H9 (cell line): ENCODE measurements around the gene HDHD3. TPM values are rescaled to one million over a fixed set of nuclear protein-coding genes. Genes with fewer than 3 reads are reported as not detected.

ENCODE experiments used
- DNase-seq: peaks from one replicate; pipeline ENCODE4 v3.0.0-alpha.2; 2017
- H2AFZ ChIP-seq: one replicate; pipeline ENCODE4 v1.6.1; 2013; ENCODE audit warnings: mild to moderate bottlenecking, low read length, control low read depth, moderate library complexity
- H2AK5ac ChIP-seq: 2 replicates; pipeline ENCODE4 v1.6.1; 2013; ENCODE audit warnings: low read length, control low read depth, mixed read lengths; ENCODE audit not compliant: insufficient read length
- H2BK120ac ChIP-seq: one replicate; pipeline ENCODE4 v1.6.1; 2013; ENCODE audit warnings: low read depth, mild to moderate bottlenecking, low read length, control low read depth, inconsistent platforms; ENCODE audit not compliant: poor library complexity, severe bottlenecking
- H2BK12ac ChIP-seq: 2 replicates; pipeline ENCODE4 v1.6.1; 2013; ENCODE audit warnings: low read length, control low read depth, mixed read lengths, low read depth; ENCODE audit not compliant: insufficient read length
- H2BK15ac ChIP-seq: 2 replicates; pipeline ENCODE4 v1.6.1; 2013; ENCODE audit warnings: low read depth, low read length, control low read depth
- H2BK20ac ChIP-seq: one replicate; pipeline ENCODE4 v1.6.1; 2013; ENCODE audit warnings: low read depth, mild to moderate bottlenecking, low read length, control low read depth, inconsistent platforms; ENCODE audit not compliant: poor library complexity, severe bottlenecking
- H2BK5ac ChIP-seq: 2 replicates; pipeline ENCODE4 v1.6.1; 2013; ENCODE audit warnings: low read length, control low read depth, mixed read lengths; ENCODE audit not compliant: insufficient read length
- H3K14ac ChIP-seq: 2 replicates; pipeline ENCODE4 v1.6.1; 2013; ENCODE audit warnings: low read length, control low read depth; ENCODE audit not compliant: insufficient read depth
- H3K18ac ChIP-seq: 2 replicates; pipeline ENCODE4 v1.6.1; 2013; ENCODE audit warnings: low read depth, mild to moderate bottlenecking, mixed read lengths, low read length, control low read depth; ENCODE audit not compliant: insufficient read length
- H3K23ac ChIP-seq: 2 replicates; pipeline ENCODE4 v1.6.1; 2013; ENCODE audit warnings: low read length, control low read depth, mixed read lengths, low read depth; ENCODE audit not compliant: insufficient read length
- H3K23me2 ChIP-seq: 2 replicates; pipeline ENCODE4 v1.6.1; 2013; ENCODE audit warnings: low read depth, mild to moderate bottlenecking, mixed read lengths, low read length, control low read depth; ENCODE audit not compliant: insufficient read length, poor library complexity, severe bottlenecking
- H3K27ac ChIP-seq: 2 replicates; pipeline ENCODE4 v1.5.1; 2013; ENCODE audit warnings: low read length, control low read depth, mixed read lengths, low read depth; ENCODE audit not compliant: insufficient read length
- H3K27me3 ChIP-seq: 2 replicates; pipeline ENCODE4 v1.6.1; 2013; ENCODE audit warnings: low read length, control low read depth, inconsistent platforms; ENCODE audit not compliant: insufficient read depth
- H3K4ac ChIP-seq: 2 replicates; pipeline ENCODE4 v1.6.1; 2013; ENCODE audit warnings: low read depth, mild to moderate bottlenecking, control low read depth, inconsistent platforms, low read length, moderate library complexity
- H3K4me1 ChIP-seq: 2 replicates; pipeline ENCODE4 v1.6.1; 2013; ENCODE audit warnings: low read length, control low read depth, inconsistent platforms; ENCODE audit not compliant: insufficient read depth
- H3K4me2 ChIP-seq: 2 replicates; pipeline ENCODE4 v1.6.1; 2013; ENCODE audit warnings: low read length, control low read depth, mixed read lengths; ENCODE audit not compliant: insufficient read length, insufficient read depth
- H3K56ac ChIP-seq: 2 replicates; pipeline ENCODE4 v1.6.1; 2013; ENCODE audit warnings: low read depth, mild to moderate bottlenecking, mixed read lengths, low read length, control low read depth; ENCODE audit not compliant: insufficient read length
- H3K79me1 ChIP-seq: 2 replicates; pipeline ENCODE4 v1.6.1; 2013; ENCODE audit warnings: low read depth, mild to moderate bottlenecking, moderate library complexity, low read length, control low read depth, inconsistent platforms; ENCODE audit not compliant: insufficient read depth, poor library complexity, severe bottlenecking
- H3K79me2 ChIP-seq: 2 replicates; pipeline ENCODE4 v1.6.1; 2013; ENCODE audit warnings: low read length, control low read depth, inconsistent platforms; ENCODE audit not compliant: insufficient read depth
- H3K9ac ChIP-seq: 2 replicates; pipeline ENCODE4 v1.6.1; 2013; ENCODE audit warnings: low read length, control low read depth, mixed read lengths; ENCODE audit not compliant: insufficient read length; ENCODE audit errors: extremely low read depth
- H3K9me3 ChIP-seq: one replicate; pipeline ENCODE4 v1.6.1; 2013; ENCODE audit warnings: low read depth, low read length, inconsistent platforms; ENCODE audit not compliant: control insufficient read depth
- H3T11ph ChIP-seq: one replicate; pipeline ENCODE4 v1.6.1; 2013; ENCODE audit warnings: mild to moderate bottlenecking, low read length, control low read depth, inconsistent platforms
- H4K20me1 ChIP-seq: one replicate; pipeline ENCODE4 v1.6.1; 2013; ENCODE audit not compliant: control insufficient read depth, insufficient read length, insufficient read depth
- H4K5ac ChIP-seq: 2 replicates; pipeline ENCODE4 v1.6.1; 2013; ENCODE audit warnings: low read depth, mild to moderate bottlenecking, mixed read lengths, low read length, control low read depth; ENCODE audit not compliant: insufficient read length
- H4K8ac ChIP-seq: replicated peaks from 2 replicates; pipeline ENCODE4 v1.6.1; 2013; ENCODE audit warnings: low read length, control low read depth, mixed read lengths, low read depth; ENCODE audit not compliant: insufficient read length
- H4K91ac ChIP-seq: 2 replicates; pipeline ENCODE4 v1.6.1; 2013; ENCODE audit warnings: low read depth, mild to moderate bottlenecking, moderate library complexity, mixed read lengths, low read length, control low read depth; ENCODE audit not compliant: insufficient read length
- H3K27ac Mint-ChIP-seq, 3 experiments: 2 replicates in 2 of 3; 3 replicates in 1 of 3; pipeline ENCODE4 v1.8.0; 2020 to 2021; ENCODE audit warnings: mixed read lengths in 3 of 3, mild to moderate bottlenecking in 1 of 3, moderate library complexity in 1 of 3
- H3K27me3 Mint-ChIP-seq: 2 replicates; pipeline ENCODE4 v1.8.0; 2021; ENCODE audit warnings: low read depth, mild to moderate bottlenecking, moderate library complexity, mixed read lengths
- H3K36me3 Mint-ChIP-seq, 3 experiments: 2 replicates in 2 of 3; 3 replicates in 1 of 3; pipeline ENCODE4 v1.8.0; 2020 to 2021; ENCODE audit warnings: low read depth in 3 of 3, mixed read lengths in 3 of 3; ENCODE audit not compliant: insufficient read depth in 1 of 3
- H3K4me1 Mint-ChIP-seq, 2 experiments: 2 replicates each; pipeline ENCODE4 v1.8.0; 2020; ENCODE audit warnings: mixed read lengths in 2 of 2
- H3K4me3 Mint-ChIP-seq, 2 experiments: 2 replicates in 1 of 2; 3 replicates in 1 of 2; pipeline ENCODE4 v1.8.0; 2020 to 2021; ENCODE audit warnings: mild to moderate bottlenecking in 2 of 2, mixed read lengths in 2 of 2, moderate library complexity in 1 of 2
- H3K9me3 Mint-ChIP-seq, 2 experiments: 2 replicates in 1 of 2; 3 replicates in 1 of 2; pipeline ENCODE4 v1.8.0; 2020; ENCODE audit warnings: mild to moderate bottlenecking in 2 of 2, mixed read lengths in 2 of 2, moderate library complexity in 1 of 2
- WGBS: extraction: QIAGEN DNeasy Blood & Tissue Kit; methylation state at CpG from one replicate; pipeline ENCODE4 v1.1.7; 2013; ENCODE audit warnings: missing lambda C conversion rate, low lambda C conversion rate, mixed read lengths; ENCODE audit not compliant: insufficient read length; ENCODE audit errors: extremely low coverage; 5-methylcytosine and 5-hydroxymethylcytosine counted together
- total RNA-seq: library from RNA; stranded (reverse); gene quantifications from 2 replicates; pipeline ENCODE4 v1.2.1, GENCODE V29; 2021
- TF ChIP-seq, protein P1 (sequence below): fragments of 200-600 bp; sonication (generic); conservative IDR thresholded peaks from 3 replicates; pipeline ENCODE4 v1.8.0; 2021; ENCODE audit warnings: antibody characterized with exemption, mild to moderate bottlenecking

Gene HDHD3
- total RNA-seq, 1 experiment from 2014 or later, result 10.9 TPM

DNA sequence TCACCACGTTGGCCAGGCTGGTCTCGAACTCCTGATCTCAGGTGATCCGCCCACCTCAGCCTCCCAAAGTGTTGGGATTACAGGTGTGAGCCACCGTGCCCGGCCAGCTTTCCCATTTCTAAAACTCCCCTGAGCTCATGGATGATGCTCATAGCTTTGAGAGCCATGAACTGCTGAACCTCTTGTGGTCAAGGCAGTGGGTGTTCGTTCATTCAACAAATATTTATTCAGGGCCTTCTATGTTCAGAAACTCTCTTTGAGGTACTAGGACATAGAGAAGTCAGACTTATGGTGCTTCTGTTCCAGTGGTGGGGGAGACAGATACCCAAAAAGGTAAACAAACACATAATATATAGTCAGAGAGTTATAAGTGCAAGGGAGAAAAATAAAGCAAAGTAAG, 24.8 kb downstream of the HDHD3 start:
- H3K27me3 Mint-ChIP-seq, result peaks cover 38% of the 10 kb centered on the region
- no peak overlapping the region for H4K5ac ChIP-seq
- DNase-seq, result no peak
- H3K9me3 Mint-ChIP-seq, result no peaks in the 10 kb centered on the region
- no peak overlapping the region for H2BK15ac ChIP-seq
- H3K14ac ChIP-seq, result no peak overlapping the region
- no peak overlapping the region for H3K4me3 Mint-ChIP-seq
- no peak overlapping the region for H4K8ac ChIP-seq
- no peak overlapping the region for H3K4ac ChIP-seq
- peak overlapping the region; percentile 13 for H4K91ac ChIP-seq
- no peaks in the 10 kb centered on the region; a peak in 1 of 7 replicates for H3K36me3 Mint-ChIP-seq
- H3K18ac ChIP-seq, result no peak overlapping the region
- H3K79me2 ChIP-seq, result no peaks in the 10 kb centered on the region
- H3K27ac ChIP-seq, result no peak overlapping the region
- peaks cover 20 to 21% of the 10 kb centered on the region in 2 experiments for H3K4me1 Mint-ChIP-seq
- no peak overlapping the region for H2BK12ac ChIP-seq
- peaks cover 9% of the 10 kb centered on the region for H3K23me2 ChIP-seq
- no peak overlapping the region for H3K23ac ChIP-seq
- H3K9me3 ChIP-seq, result no peaks in the 10 kb centered on the region
- H3K27ac Mint-ChIP-seq, result no peak overlapping the region
- H3K4me2 ChIP-seq, result no peak overlapping the region
- peaks cover 2% of the 10 kb centered on the region; the same call in 1 of the 2 replicates for H3K4me1 ChIP-seq
- H3K56ac ChIP-seq, result peak overlapping the region; percentile 64
- no peaks in the 10 kb centered on the region for H3K79me1 ChIP-seq
- no peak overlapping the region for H2BK5ac ChIP-seq
- no peaks in the 10 kb centered on the region for H4K20me1 ChIP-seq
- H3K27me3 ChIP-seq, result no peaks in the 10 kb centered on the region
- TF ChIP-seq, protein P1, sequence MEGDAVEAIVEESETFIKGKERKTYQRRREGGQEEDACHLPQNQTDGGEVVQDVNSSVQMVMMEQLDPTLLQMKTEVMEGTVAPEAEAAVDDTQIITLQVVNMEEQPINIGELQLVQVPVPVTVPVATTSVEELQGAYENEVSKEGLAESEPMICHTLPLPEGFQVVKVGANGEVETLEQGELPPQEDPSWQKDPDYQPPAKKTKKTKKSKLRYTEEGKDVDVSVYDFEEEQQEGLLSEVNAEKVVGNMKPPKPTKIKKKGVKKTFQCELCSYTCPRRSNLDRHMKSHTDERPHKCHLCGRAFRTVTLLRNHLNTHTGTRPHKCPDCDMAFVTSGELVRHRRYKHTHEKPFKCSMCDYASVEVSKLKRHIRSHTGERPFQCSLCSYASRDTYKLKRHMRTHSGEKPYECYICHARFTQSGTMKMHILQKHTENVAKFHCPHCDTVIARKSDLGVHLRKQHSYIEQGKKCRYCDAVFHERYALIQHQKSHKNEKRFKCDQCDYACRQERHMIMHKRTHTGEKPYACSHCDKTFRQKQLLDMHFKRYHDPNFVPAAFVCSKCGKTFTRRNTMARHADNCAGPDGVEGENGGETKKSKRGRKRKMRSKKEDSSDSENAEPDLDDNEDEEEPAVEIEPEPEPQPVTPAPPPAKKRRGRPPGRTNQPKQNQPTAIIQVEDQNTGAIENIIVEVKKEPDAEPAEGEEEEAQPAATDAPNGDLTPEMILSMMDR, result no peak
- WGBS, result no CpG with 5 or more reads among the region's 6 CpGs
- no peak overlapping the region for H2BK120ac ChIP-seq
- H3K9ac ChIP-seq, result no peak overlapping the region
- no peak overlapping the region for H3T11ph ChIP-seq
- H2BK20ac ChIP-seq, result no peak overlapping the region
- H2AFZ ChIP-seq, result no peak overlapping the region
- H2AK5ac ChIP-seq, result no peak overlapping the region
